ENCODE results near the gene ARMH1.
A peak's percentile ranks its signal among the peaks of the same experiment; 100 is the strongest.

ARMH1 gene

DNA sequence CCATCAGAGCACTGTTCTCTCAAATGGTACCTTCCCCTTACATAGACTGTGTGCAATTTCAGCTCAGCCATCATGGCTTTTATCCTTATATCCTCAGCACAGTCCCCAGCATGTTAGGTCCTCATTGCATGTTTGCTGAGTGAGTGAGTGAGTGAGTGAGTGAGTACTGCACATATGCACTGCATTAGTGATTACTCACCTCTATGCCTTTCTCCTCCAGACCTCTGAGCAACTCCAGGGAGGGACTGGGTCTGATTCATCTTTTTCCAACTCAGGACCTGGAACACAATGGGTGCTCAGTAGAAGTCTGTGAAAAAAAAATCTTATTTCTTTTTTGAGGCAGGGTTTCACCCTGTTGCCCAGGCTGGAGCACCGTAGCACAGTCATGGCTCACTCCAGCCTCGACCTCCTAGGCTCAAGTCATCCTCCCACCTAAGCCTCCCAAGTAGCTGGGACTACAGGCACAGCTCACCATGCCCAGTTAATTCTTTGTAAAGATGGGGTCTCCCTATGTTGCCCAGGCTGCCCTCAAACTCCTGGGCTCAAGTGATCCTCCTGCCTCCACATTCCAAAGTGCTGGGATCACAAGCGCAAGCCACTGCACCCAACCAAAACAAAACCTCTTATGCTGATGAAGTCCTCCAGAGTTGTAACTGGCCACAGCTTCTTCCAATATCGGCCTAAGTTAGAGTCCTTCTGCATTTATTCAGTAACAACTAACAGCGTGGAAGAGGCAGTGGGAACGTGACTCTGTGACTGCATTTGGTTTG is 32.8 kb downstream of the ARMH1 start:
- no peak for FAIRE-seq
- DNase-seq (ENCODE audit: insufficient read length, low spot score) = no peak
- TF ChIP-seq, protein P1, sequence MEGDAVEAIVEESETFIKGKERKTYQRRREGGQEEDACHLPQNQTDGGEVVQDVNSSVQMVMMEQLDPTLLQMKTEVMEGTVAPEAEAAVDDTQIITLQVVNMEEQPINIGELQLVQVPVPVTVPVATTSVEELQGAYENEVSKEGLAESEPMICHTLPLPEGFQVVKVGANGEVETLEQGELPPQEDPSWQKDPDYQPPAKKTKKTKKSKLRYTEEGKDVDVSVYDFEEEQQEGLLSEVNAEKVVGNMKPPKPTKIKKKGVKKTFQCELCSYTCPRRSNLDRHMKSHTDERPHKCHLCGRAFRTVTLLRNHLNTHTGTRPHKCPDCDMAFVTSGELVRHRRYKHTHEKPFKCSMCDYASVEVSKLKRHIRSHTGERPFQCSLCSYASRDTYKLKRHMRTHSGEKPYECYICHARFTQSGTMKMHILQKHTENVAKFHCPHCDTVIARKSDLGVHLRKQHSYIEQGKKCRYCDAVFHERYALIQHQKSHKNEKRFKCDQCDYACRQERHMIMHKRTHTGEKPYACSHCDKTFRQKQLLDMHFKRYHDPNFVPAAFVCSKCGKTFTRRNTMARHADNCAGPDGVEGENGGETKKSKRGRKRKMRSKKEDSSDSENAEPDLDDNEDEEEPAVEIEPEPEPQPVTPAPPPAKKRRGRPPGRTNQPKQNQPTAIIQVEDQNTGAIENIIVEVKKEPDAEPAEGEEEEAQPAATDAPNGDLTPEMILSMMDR (IDR thresholded peaks at IDR 0.05; ENCODE audit: insufficient read depth, missing control alignments) = no peak

DNA sequence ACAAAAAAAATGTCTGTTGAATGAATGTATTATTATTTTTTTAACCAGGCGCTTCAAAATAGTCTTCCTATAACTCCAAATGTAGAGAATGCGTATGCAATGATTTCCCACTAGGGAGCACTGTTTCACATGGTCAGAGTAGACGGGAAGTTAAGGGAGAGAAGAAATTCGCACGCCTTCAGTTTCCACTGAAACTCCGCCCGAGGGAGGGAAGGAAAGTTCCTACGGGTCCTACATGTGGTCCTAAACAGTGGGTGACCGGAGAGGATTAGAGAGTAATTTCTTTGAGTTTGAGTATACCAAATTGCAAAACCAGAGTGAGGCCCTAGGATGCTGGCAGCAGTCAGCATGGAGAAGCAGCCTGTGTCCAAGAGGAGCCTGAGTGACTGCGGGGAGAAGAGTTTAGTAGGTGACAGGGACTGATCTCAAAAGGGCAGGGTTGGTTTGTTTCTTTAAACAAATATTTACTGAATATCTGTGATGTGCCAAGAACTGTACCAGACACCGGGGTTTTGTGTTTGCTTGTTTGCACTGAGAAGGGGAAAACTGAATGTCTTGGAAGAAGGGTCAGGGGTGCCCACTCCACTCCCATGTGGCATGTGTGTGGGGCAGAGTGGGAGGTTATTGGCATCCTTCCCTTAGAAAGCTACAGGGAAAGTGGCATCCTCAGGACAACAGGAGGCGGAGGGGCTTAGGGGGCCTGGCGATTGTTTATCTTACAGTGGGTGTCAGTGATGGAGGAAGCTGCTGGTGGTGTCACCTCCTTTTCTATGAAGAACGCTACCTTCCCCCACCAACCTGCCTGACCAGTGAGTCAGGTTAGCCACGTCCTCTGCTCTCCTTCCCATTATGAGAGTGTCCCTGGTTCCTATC is 33.7 kb downstream of the ARMH1 start:
- no peak for FAIRE-seq
- TF ChIP-seq, protein P1 (IDR thresholded peaks at IDR 0.05; ENCODE audit: insufficient read depth, missing control alignments) = peak; percentile 57

GRCh38 chr1:44713321-44713781 is 38.8 kb downstream of the ARMH1 start:
- DNase-seq (ENCODE audit: insufficient read length, low spot score) (no peak), FAIRE-seq (no peak)
- TF ChIP-seq, protein P1 (IDR thresholded peaks at IDR 0.05; ENCODE audit: insufficient read depth, missing control alignments) = no peak

More for the DNA sequence above, 33.7 kb downstream of the ARMH1 start:
- no peak for DNase-seq (ENCODE audit: insufficient read length, low spot score)

- DNase-seq (ENCODE audit: insufficient read length, low spot score) (no peak), FAIRE-seq (no peak)
- TF ChIP-seq, protein P1 (IDR thresholded peaks at IDR 0.05; ENCODE audit: insufficient read depth, missing control alignments) = no peak
Measured at GRCh38 chr1:44714532-44714931, 40.0 kb downstream of the ARMH1 start.

DNA sequence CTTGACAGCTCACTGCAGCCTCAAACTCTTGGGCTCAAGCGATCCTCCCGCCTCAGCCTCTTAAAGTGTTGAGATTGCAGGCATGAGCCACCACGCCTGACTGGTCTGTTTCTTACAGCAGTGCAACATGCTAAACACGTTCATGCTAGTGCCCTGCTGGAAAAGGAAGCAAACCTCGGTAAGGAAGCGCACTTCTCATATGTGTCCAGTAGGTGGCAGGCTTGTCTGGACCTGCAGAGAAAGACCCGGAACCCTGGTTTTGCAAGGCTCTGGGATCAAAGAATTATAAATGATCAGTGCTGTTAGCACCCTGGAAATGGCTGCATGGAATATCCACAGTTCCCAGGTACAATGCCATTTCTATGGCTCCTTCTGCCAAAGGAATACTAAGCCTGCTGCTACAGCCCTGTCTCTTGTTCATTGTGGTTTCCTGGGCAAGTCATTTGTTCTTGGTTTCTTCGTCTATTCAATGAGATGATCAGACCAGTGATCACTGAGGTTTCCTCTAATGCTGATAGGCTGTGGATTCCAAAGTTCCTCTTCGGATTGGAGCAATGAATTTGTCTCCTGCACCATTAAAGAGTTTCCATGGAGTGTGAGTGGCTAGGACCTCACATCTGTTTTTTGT is 40.5 kb downstream of the ARMH1 start:
- TF ChIP-seq, protein P1 (IDR thresholded peaks at IDR 0.05; ENCODE audit: insufficient read depth, missing control alignments) = peak; percentile 85
- peak; percentile 76 for FAIRE-seq
- DNase-seq (ENCODE audit: insufficient read length, low spot score) = peak; percentile 85

DNA sequence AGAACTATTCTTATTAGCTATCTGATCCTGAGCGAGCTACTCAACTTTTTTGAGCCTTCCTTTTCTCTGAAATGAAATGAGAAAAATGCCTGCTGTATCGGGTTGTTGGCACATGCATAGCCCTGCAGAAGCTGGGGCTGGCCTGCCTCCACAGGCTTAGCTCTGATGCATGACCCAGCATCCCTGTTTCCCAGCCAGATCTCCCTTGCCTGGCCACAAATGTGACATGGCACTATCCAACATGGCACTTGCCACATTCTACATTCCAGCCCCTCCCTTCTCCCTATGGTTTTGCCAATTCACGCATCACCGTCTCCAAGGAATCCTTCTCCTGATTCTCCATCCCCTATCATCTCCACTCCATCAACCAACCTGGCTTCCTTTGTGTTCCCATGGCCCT is 42.6 kb downstream of the ARMH1 start:
- no peak for DNase-seq (ENCODE audit: insufficient read length, low spot score)
- TF ChIP-seq, protein P1 (IDR thresholded peaks at IDR 0.05; ENCODE audit: insufficient read depth, missing control alignments) = no peak
- no peak for FAIRE-seq
